ENCODE results near the gene BANF2.

- TF ChIP-seq CTCF (IDR thresholded peaks at IDR 0.05 in 2 of 3, conservative IDR thresholded peaks at IDR 0.05 in 1 of 3; ENCODE audit: borderline replicate concordance in 1 of 3, insufficient read depth in 1 of 3, low read depth in 2 of 3, low read length in 2 of 3) (no peak), POLR2A (IDR thresholded peaks at IDR 0.05; ENCODE audit: borderline replicate concordance, extremely low read depth, insufficient read depth, insufficient read length) (no peak), CEBPB (IDR thresholded peaks at IDR 0.05; ENCODE audit: low read depth) (no peak), EGR1 (IDR thresholded peaks at IDR 0.05; ENCODE audit: low read depth) (no peak), EZH2 (IDR thresholded peaks at IDR 0.05) (no peak), JUND (IDR thresholded peaks at IDR 0.05) (no peak), POLR2AphosphoS5 (IDR thresholded peaks at IDR 0.05; ENCODE audit: low read depth, low read length) (no peak), ELF1 (IDR thresholded peaks at IDR 0.05; ENCODE audit: borderline replicate concordance, low read depth) (no peak), REST (IDR thresholded peaks at IDR 0.05; ENCODE audit: low read depth) (no peak), TCF7L2 (IDR thresholded peaks at IDR 0.05; ENCODE audit: borderline replicate concordance, extremely low read depth, insufficient read depth, insufficient read length) (no peak), ZNF274 (IDR thresholded peaks at IDR 0.05; ENCODE audit: low read depth, low read length) (no peak)
These were observed 43.0 kb downstream of the BANF2 start for GRCh38 chr20:17742731-17743130.

All from HCT116 (cell line).